HEK293 (cell line): Measurements from ENCODE around the gene RPS21.

ENCODE experiments used
- CTCF ChIA-PET: fragments of 350-600 bp; formaldehyde crosslinking; extraction: SDS; loops from one replicate; lab custom pipeline; 2021; ENCODE audit warnings: antibody characterized with exemption; lab: Yijun Ruan, JAX
- POLR2A ChIA-PET: fragments of 300-600 bp; formaldehyde crosslinking; extraction: SDS; loops from one replicate; lab custom pipeline; 2020; ENCODE audit warnings: antibody characterized with exemption, inconsistent platforms; lab: Yijun Ruan, JAX
- H3K27ac ChIP-seq: fragments of 200-500 bp; sonication (Bioruptor generic); 2 replicates; pipeline ENCODE4 v1.5.1; 2014; ENCODE audit warnings: low read depth, low read length, control low read depth, inconsistent platforms; ENCODE audit errors: extremely low read depth
- H3K36me3 ChIP-seq, 2 experiments: fragments of 200-500 bp in 1 of 2; sonication (Bioruptor generic) in 1 of 2; 1 replicate in 1 of 2; 2 replicates in 1 of 2; pipeline ENCODE4 v1.5.1; 2014 to 2017; ENCODE audit warnings: inconsistent platforms in 2 of 2, low read length in 2 of 2; ENCODE audit not compliant: control insufficient read depth in 2 of 2, insufficient read depth in 1 of 2
- H3K4me1 ChIP-seq: fragments of 200-500 bp; sonication (Bioruptor generic); 2 replicates; pipeline ENCODE4 v1.5.1; 2014; ENCODE audit warnings: mild to moderate bottlenecking, low read length, inconsistent platforms; ENCODE audit not compliant: control insufficient read depth, insufficient read depth
- H3K4me3 ChIP-seq: 2 replicates; pipeline ENCODE4 v1.5.1; 2011; ENCODE audit warnings: low read depth, mild to moderate bottlenecking, control low read depth, low read length, moderate library complexity
- H3K9me3 ChIP-seq: fragments of 200-500 bp; sonication (Bioruptor generic); 2 replicates; pipeline ENCODE4 v1.5.1; 2014; ENCODE audit warnings: low read depth, low read length, inconsistent platforms; ENCODE audit not compliant: control insufficient read depth, insufficient read depth
- BCL11A ChIP-seq: fragments of 450-650 bp; formaldehyde crosslinking; IDR thresholded peaks from 2 replicates; pipeline ENCODE4 v1.5.1; 2016; ENCODE audit warnings: low read depth, missing biosample characterization, missing genetic modification characterization
- GLIS1 ChIP-seq: fragments of 450-650 bp; formaldehyde crosslinking; IDR thresholded peaks from 2 replicates; pipeline ENCODE4 v1.5.1; 2016; ENCODE audit warnings: missing biosample characterization, missing genetic modification characterization
- GLIS2 ChIP-seq: fragments of 450-650 bp; formaldehyde crosslinking; IDR thresholded peaks from 2 replicates; pipeline ENCODE4 v1.5.1; 2016; ENCODE audit warnings: missing biosample characterization, missing genetic modification characterization
- PATZ1 ChIP-seq: fragments of 450-650 bp; formaldehyde crosslinking; IDR thresholded peaks from 2 replicates; pipeline ENCODE4 v1.5.1; 2016; ENCODE audit warnings: missing biosample characterization, missing genetic modification characterization
- SP7 ChIP-seq: fragments of 450-650 bp; formaldehyde crosslinking; IDR thresholded peaks from 2 replicates; pipeline ENCODE4 v1.5.1; 2016; ENCODE audit warnings: missing biosample characterization, missing genetic modification characterization
- ZBTB10 ChIP-seq: fragments of 450-650 bp; formaldehyde crosslinking; IDR thresholded peaks from 2 replicates; pipeline ENCODE4 v1.5.1; 2016; ENCODE audit warnings: missing biosample characterization, missing genetic modification characterization
- ZBTB11 ChIP-seq: fragments of 450-650 bp; formaldehyde crosslinking; conservative IDR thresholded peaks from 2 replicates; pipeline ENCODE4 v1.5.1; 2016; ENCODE audit warnings: low read depth, missing biosample characterization, missing genetic modification characterization
- ZBTB20 ChIP-seq: fragments of 450-650 bp; formaldehyde crosslinking; IDR thresholded peaks from 2 replicates; pipeline ENCODE4 v1.5.1; 2016; ENCODE audit warnings: missing biosample characterization, missing genetic modification characterization
- ZBTB7A ChIP-seq: fragments of 450-650 bp; formaldehyde crosslinking; IDR thresholded peaks from 2 replicates; pipeline ENCODE4 v1.5.1; 2016; ENCODE audit warnings: low read depth, missing biosample characterization, missing genetic modification characterization
- ZBTB8A ChIP-seq: fragments of 450-650 bp; formaldehyde crosslinking; IDR thresholded peaks from 2 replicates; pipeline ENCODE4 v1.5.1; 2016; ENCODE audit warnings: missing biosample characterization, missing genetic modification characterization
- ZEB2 ChIP-seq: fragments of 450-650 bp; formaldehyde crosslinking; IDR thresholded peaks from 2 replicates; pipeline ENCODE4 v1.5.1; 2016; ENCODE audit warnings: missing biosample characterization, missing genetic modification characterization
- ZFP3 ChIP-seq: fragments of 450-650 bp; formaldehyde crosslinking; IDR thresholded peaks from 2 replicates; pipeline ENCODE4 v1.5.1; 2016; ENCODE audit warnings: low read depth, missing biosample characterization, missing genetic modification characterization
- ZFP69B ChIP-seq: fragments of 450-650 bp; formaldehyde crosslinking; IDR thresholded peaks from 2 replicates; pipeline ENCODE4 v1.5.1; 2016; ENCODE audit warnings: missing biosample characterization, missing genetic modification characterization
- ZNF121 ChIP-seq: fragments of 450-650 bp; formaldehyde crosslinking; IDR thresholded peaks from 2 replicates; pipeline ENCODE4 v1.5.1; 2016; ENCODE audit warnings: missing biosample characterization, missing genetic modification characterization
- ZNF157 ChIP-seq: fragments of 450-650 bp; formaldehyde crosslinking; IDR thresholded peaks from 2 replicates; pipeline ENCODE4 v1.5.1; 2016; ENCODE audit warnings: missing biosample characterization, missing genetic modification characterization
- ZNF600 ChIP-seq: fragments of 450-650 bp; formaldehyde crosslinking; IDR thresholded peaks from 2 replicates; pipeline ENCODE4 v1.5.1; 2016; ENCODE audit warnings: missing biosample characterization, missing genetic modification characterization
- ZNF624 ChIP-seq: fragments of 450-650 bp; formaldehyde crosslinking; IDR thresholded peaks from 2 replicates; pipeline ENCODE4 v1.5.1; 2017; ENCODE audit warnings: missing biosample characterization, missing genetic modification characterization
- ZNF664 ChIP-seq: fragments of 450-650 bp; formaldehyde crosslinking; IDR thresholded peaks from 2 replicates; pipeline ENCODE4 v1.5.1; 2016; ENCODE audit warnings: missing biosample characterization, missing genetic modification characterization
- ZNF768 ChIP-seq: fragments of 450-650 bp; formaldehyde crosslinking; IDR thresholded peaks from 2 replicates; pipeline ENCODE4 v1.5.1; 2018; ENCODE audit warnings: missing biosample characterization, mild to moderate bottlenecking, missing genetic modification characterization

The RPS21 gene

GRCh38 chr20:62367136-62367632 is 19.7 kb upstream of the RPS21 start, which contains the start of gene LAMA5 (continued):
- TF ChIP-seq ZBTB10 (tag by site-specific recombination) (no peak), ZBTB11 (tag by site-specific recombination) (no peak), ZFP3 (no peak)
- TF ChIP-seq, all 188 proteins: peak for 2

- Histone ChIP-seq H3K4me1 (peaks cover 34% of the 10 kb centered on the region), H3K4me3 (no peak overlapping the region), H3K36me3 (no peaks in the 10 kb centered on the region), H3K9me3 (no peaks in the 10 kb centered on the region), H3K27ac (peak overlapping the region; percentile 45; the same call in 1 of the 2 replicates)
- POLR2A ChIA-PET, result interaction anchor here (0.6 to 3.6 kb wide), 10 partner anchors 12 to 448 kb away, joined by 3 to 14 read pairs (median 3); partner anchors contain the start of gene RPS21
- CTCF ChIA-PET, result interaction anchor here (0.5 to 4.6 kb wide), 7 partner anchors 8 to 132 kb away, joined by 3 to 25 read pairs (median 3); no protein-coding TSS in a partner anchor
- TF ChIP-seq ZNF664 (tag by site-specific recombination), result no peak
- peak; percentile 32 for TF ChIP-seq GLIS1 (tag by site-specific recombination)
- no peak for TF ChIP-seq ZBTB11 (tag by site-specific recombination)
- TF ChIP-seq ZNF157, result 0 out of 2 replicates have a peak, but pooled peaks have one; percentile 9
- 0 out of 2 replicates have a peak, but pooled peaks have one; percentile 47 for TF ChIP-seq ZBTB7A
- 0 out of 2 replicates have a peak, but pooled peaks have one; percentile 12 for TF ChIP-seq SP7
- peak; percentile 34; the same call in 1 of the 2 replicates for TF ChIP-seq ZFP69B
- TF ChIP-seq ZNF600, result 0 out of 2 replicates have a peak, but pooled peaks have one; percentile 33
- TF ChIP-seq ZBTB8A (tag by site-specific recombination), result peak; percentile 7; the same call in 1 of the 2 replicates
- 0 out of 2 replicates have a peak, but pooled peaks have one; percentile 37 for TF ChIP-seq GLIS2
- no peak for TF ChIP-seq ZNF624 (tag by site-specific recombination)
- TF ChIP-seq BCL11A, result peak; percentile 52
- peak; percentile 43; the same call in 1 of the 2 replicates for TF ChIP-seq ZBTB20 (tag by site-specific recombination)
- 0 out of 2 replicates have a peak, but pooled peaks have one; percentile 13 for TF ChIP-seq ZEB2 (tag by site-specific recombination)
- 0 out of 2 replicates have a peak, but pooled peaks have one; percentile 20 for TF ChIP-seq ZNF121 (tag by site-specific recombination)
- 0 out of 2 replicates have a peak, but pooled peaks have one; percentile 13 for TF ChIP-seq ZBTB10 (tag by site-specific recombination)
- peak; percentile 71 for TF ChIP-seq PATZ1 (tag by site-specific recombination)
- no peak for TF ChIP-seq ZNF768 (tag by site-specific recombination)
These were observed 19.1 kb upstream of the RPS21 start for GRCh38 chr20:62367633-62368391.
